Measurements from ENCODE around the gene MRTFB.
"Not testable (repeated sequence)": the region's sequence is repeated elsewhere in the genome, so short reads cannot be mapped to it uniquely, and the experiment has no call there.

The MRTFB gene

DNA sequence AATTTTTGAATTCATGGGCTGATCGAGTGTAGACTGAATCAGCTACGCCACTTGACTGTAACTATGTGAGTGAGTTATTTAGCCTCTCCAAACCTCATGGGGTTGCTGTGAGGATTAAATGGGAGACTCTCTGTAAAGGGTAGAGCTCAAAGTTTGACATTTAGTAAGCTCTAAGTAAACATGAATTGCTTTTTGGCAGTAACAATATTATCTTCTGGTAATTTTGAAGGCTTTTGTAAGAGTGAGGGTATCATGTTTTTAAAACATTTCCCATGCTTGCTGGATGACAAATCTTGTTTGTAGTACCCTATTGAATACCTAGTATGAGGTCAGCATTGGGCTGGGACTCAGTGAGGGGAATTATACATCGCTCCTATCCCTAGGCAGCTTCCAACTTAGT is 35.3 kb downstream of the MRTFB start:
- DNase-seq, result no peak

DNA sequence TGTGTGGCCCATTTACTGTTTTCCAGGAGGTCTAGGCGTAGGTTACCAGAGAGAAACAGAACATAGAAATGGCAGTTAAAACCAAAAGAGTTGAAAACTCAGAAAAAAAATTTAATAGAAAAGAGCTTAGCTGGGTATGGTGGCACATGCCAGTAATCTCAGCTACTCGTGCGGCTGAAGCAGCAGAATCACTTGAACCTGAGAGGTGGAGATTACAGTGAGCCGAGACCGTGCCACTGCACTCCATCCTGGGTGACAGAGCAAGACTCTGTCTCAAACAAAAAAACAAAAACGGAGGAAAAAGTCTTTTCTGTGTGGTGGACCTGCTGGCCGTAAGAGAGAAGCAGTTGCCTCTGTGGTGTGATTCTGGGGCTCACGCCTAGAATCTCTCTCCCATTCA is 35.8 kb downstream of the MRTFB start:
- no peak for DNase-seq

DNA sequence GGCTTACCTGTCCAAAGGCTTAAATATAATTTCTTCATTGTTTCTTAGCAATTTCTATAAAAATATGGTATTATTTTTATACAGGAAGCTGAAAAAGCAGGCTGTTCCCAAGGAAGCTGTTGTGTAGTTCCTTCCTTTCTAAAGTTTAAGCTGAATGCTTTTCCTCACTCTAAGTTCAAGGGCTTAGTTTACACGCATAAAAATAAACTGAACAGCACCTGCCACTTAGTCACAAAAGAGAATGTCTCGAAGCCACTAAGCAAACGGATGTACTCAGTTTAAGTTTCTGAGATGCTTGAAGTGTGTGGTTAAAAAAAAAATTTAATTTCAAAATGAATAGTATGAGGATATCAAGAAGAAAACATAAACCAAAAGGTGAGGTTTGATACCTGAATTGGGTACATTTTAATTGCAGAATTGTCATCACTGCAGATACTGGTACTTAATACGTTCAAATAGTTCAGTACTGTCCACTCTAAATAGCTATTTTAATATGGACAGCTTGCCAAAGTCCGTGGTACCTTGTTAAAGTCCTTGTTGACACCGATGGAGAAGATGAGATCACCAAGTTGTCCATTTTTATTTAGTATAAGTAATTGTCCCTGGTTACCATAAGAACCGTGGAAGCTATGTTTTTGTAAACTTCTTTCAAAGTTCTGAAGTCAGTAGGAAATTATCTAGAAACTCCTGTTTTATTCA is 38.1 kb downstream of the MRTFB start:
- DNase-seq, result no peak

- DNase-seq, result no peak
These were observed 38.9 kb downstream of the MRTFB start for GRCh38 chr16:14109782-14110727.

DNA sequence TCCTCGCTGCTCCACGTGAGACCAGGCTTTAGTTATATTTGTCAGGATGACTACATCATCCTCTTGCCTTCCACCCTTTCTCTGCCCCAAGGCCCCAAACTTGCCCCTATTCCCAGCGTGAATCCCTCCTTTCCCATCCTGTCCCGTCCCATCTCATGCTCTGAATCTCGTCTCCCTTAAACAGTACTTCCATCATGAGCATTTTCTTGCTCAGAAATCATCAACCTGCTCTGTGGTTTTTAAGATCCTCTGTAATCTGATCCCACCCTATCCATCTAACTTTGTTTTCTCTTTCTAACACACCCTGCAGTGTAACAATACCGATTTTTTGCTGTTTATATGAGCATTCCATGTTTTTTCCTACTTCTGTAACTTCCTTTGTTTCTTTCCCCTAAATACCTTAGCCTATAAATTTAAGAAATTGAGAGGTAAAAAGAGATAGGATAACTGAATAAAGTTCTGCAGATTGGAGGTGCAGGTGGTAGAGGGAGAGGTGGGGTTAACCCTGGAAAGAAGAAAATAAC is 39.7 kb downstream of the MRTFB start:
- DNase-seq, result no peak

DNA sequence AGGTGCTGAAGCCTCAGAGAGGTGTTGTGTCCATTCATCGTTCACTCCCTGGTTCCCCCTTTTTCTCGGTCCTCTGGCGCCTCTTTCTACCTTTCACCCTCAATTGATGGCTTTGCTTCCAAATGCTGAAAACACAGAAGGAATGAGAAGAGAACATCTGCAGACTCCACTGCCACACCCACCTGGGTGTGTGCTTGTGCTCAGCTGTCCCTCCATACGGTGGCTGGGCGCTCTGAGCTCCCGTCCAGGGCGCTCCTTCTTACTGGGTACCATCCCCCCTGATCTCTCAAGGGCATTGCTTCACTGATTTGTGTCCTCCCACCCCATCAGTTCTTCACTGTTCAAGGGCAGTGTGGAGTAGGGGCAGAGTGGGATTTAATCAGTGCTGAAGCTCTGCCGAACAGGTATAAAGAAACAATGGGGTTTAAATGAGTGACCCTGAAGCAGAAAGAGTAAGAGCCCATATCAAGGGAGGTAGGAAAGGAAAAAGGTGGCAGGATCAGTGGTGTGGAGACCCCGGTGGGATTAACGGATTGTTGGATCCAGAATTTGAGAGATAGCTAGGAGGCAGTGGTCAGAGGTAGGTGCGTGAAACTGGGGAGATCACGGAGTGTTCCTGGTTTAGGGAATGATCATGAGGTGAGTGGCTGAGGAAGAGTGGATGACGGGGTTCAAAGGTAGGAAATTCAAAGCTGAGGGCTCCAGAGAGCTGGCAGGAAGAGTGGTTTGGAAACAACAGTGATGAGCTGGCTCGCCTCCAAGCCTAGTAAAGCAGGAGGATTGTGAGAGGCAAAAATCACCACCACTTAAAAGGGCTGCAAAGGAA is 40.8 kb downstream of the MRTFB start:
- peak; percentile 9 for DNase-seq

- no peak for DNase-seq
These were observed 41.4 kb downstream of the MRTFB start for GRCh38 chr16:14112539-14112856.

GRCh38 chr16:14113344-14113743 is 42.2 kb downstream of the MRTFB start:
- no peak for DNase-seq

DNA sequence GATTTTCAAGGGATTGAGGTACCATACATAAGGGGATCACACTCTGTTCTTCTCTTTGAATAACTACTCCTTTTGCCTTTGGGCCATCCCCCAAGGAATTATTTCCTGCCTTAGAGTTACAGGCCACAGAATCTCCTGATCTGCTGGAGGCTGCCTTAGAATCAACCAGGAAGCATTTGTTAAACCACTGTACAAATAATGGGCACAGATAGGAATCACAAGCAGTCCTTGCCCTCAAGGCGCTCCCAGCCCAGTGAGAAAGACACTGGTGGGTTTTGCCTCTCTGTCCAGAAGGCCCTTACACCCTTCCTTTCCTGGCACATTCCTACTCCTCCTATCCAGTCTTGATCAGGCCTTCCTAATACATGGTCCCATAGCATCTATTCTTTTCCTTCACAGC is 45.9 kb downstream of the MRTFB start:
- no peak for DNase-seq

DNA sequence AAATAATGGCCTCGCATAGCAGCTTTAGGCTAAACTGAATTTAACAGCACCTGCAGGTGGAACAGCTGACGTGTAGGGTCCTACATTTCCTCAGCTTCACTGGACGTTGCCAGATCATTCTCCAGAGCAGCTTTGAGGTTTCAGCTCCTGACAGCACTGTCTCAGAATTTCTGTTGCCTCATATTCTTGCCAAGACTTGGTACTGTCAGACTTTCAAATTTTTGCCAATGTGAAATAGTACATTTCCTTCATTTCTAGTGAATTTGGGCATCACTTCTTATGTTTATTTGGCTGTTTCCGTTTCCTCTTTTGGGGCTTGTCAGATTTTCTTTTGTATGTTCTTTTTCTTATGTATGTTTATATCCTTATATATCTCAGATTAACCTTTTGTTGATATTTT is 48.7 kb downstream of the MRTFB start:
- no peak for DNase-seq

GRCh38 chr16:14120335-14120734 is 49.2 kb downstream of the MRTFB start:
- no peak for DNase-seq

DNA sequence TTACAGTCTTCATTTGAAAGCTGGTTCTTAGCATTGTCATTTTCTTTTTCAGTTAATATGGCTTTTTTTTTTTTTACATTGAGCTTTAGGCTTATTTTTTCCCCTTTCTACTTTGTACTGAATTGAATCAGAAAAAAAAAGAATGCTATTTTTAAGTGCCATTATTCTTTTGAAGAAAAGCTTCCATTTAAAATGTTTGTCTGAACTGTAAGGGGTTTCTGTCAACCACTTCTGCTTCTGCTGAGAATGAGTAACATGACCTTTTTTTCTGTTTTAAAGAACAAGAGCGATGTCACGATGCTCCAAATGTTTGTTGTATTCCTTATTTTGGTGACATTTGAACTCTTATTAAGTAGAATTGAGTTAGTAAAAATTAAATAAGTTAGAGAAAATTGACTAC is 50.0 kb downstream of the MRTFB start:
- DNase-seq, result no peak

GRCh38 chr16:14121872-14122271 is 50.8 kb downstream of the MRTFB start:
- no peak for DNase-seq

GRCh38 chr16:14122430-14122829 is 51.3 kb downstream of the MRTFB start:
- not testable (repeated sequence) for DNase-seq

DNA sequence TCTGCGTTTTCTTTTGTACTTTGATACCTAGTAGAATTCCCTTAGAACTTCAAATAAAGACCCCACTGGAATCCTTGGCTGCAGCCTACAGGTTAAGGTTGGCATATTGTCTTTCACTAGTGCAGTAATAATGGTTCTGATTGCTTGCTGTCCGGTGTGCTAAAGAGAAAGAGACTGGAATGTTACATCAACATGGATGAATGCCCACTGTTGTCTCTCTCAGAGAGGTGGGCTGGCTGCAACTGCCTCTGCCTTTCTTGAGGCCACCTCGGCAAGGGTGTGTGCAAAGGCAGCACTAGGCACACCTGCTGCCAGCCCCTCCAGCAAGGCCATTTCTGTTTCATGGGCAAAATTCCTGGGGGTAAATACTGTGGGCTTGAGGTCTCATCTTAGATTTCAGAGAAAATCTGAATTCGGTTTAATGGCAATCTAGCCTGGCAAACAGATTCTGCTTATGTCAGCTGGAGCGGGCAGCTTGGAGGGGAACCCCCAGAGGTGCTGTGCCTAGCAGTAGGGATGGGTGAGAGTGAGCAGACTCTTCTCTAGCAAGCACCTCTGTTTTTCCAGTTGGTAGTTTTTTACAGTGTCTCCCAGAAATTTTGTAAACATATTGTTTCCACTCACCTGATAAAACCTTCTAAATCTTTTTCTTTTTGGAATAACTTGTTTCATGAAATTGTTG is 54.0 kb downstream of the MRTFB start:
- no peak for DNase-seq

DNA sequence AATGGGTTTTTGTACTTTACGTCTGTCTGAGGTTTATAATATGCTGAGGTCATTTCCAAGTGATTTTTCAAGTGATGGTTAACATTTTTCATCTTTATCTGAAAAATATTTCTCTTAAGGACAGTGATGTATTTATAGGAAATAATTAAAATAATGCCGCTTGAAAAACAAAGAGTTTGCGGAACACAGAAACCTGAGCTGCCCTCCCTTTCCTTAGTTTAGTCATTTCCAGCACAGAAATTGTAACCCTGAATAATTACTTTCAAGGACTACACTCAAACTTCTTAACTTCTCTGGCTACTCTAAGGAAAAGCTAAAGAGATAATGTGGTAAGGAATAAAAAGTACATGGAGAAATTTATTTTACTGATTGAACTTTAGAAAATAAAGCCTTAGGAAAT is 54.6 kb downstream of the MRTFB start:
- DNase-seq, result no peak

DNA sequence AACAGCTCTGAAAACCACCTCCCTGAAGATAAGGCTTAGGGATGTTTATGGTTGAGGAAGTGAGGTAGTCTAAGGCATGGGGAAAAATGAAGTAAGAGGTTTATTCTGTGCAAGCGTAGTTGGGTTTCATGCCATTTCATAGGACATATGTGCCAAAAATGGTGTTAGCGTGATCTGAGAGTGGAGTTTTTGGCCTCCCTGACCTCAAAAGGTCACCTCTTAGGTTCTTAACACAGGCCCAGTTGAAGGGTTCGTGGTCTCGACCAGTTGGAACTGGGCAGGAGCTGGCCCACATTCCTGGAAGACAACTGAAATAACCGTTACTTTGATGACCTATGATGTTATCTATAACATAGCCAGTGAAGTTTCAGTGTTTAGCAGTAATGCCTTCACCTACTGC is 57.0 kb downstream of the MRTFB start:
- no peak for DNase-seq

- DNase-seq, result no peak
These were observed 58.4 kb downstream of the MRTFB start for GRCh38 chr16:14129502-14129901.

DNA sequence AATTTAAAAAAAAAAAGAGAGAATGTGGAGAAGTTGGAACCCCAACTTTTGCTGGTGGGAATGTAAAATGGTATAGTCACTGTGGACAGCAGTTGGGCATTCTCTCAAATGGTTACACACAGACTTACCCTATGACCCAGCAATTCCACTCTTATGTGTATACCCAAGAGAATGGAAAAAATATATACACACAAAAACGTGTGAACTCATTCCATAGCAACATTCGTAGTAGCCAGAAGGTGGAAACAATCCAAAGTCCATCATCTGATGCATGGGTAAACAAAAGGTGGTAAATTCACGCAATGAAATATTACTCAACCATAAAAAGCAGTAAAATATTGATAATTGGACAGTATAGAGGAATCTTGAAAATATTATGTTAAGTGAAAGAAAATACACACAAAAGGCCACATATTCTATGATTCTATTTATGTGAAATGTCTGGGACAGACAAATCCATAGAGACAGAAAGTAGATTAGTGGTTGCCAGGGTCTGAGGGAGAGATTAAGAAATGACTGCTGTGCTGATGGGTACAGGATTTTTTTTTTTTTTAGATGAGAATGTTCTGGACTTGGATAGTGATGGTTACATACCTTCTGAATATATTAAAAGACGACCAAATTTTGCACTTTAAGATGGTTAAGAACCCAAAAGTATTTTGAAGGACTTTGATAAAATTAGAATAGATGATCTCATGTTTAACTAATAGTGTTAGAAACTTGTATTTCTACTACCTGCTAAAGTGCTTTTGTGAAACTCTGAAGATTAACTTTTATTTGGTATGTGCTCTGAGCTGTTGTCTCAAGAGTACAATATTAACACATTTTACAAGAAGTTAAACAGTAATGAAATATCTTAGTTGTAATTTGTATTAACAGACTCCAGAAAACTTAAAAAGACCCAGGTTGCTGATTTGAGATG is 60.9 kb downstream of the MRTFB start:
- DNase-seq, result no peak

- no peak for DNase-seq
These were observed 61.6 kb downstream of the MRTFB start for GRCh38 chr16:14132696-14133048.

- no peak for DNase-seq
These were observed 62.8 kb downstream of the MRTFB start for GRCh38 chr16:14133907-14134306.

- DNase-seq, result no peak
These were observed 64.6 kb downstream of the MRTFB start for GRCh38 chr16:14135704-14136103.

All from fibroblast of skin of right quadriceps (primary cell).